T-helper 22 cell (primary cell): Measurements from ENCODE around the gene ZNF611.
"Not testable (repeated sequence)": the region's sequence is repeated elsewhere in the genome, so short reads cannot be mapped to it uniquely, and the experiment has no call there.

ENCODE experiments used
- DNase-seq: peaks from one replicate; pipeline ENCODE4 v3.0.0-alpha.2; 2020; ENCODE audit warnings: low read depth

The ZNF611 gene

DNA sequence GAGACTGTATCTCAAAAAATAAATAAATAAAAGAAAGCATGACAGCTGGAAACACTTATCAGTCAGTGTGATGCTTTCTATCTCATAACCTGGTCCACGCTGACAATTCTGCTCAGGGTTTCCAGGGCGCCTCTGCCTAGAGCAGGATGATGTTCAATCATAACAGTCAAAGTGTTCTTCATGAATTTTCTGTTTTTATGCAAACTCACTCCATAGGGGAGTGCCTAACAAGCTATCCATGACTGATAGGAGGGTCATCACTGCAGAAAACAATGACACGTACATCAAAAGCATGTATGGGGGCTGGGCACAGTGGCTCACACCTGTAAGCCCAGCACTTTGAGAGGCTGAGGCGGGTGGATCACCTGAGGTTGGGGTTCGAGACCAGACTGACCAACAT lies 55.2 kb downstream of the ZNF611 start:
- no peak for DNase-seq

DNA sequence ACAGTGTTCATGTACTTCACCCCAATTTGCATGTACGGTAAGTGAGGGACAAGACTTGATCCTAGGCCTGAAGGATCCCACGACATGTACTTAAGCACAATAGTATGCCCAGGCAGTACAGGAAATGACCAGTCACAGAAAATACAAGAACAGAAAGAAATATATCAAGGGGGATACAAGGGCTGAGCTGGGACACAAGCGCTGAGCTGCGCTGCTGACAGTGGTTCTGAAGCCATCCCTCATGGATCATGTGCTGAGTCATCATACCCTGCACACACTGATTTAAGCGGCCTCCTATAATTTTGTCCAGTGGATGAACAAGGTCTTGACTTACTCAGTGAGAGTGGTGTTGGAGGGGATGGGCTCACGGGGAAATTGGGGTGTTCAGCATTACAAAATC lies 59.6 kb downstream of the ZNF611 start:
- DNase-seq = not testable (repeated sequence)

- no peak for DNase-seq
Observed at GRCh38 chr19:52673014-52673413, 61.8 kb downstream of the ZNF611 start.

DNA sequence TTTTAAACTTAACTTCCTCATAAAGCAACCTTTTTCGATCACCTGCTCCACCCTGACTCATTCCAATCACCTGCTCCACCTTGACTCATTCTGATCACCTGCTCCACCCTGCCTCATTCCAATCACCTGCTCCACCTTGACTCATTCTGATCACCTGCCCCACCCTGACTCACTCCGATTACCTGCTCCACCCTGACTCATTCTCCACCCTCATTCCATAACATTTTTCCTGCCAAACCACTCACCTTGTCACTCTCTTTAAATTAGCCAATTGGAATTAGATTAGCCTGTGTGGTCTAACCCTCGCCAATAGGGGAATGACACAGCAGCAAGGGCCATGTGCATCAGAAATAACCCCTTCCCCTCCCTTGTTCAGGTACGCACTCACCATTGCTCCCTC lies 64.8 kb downstream of the ZNF611 start:
- DNase-seq = no peak

DNA sequence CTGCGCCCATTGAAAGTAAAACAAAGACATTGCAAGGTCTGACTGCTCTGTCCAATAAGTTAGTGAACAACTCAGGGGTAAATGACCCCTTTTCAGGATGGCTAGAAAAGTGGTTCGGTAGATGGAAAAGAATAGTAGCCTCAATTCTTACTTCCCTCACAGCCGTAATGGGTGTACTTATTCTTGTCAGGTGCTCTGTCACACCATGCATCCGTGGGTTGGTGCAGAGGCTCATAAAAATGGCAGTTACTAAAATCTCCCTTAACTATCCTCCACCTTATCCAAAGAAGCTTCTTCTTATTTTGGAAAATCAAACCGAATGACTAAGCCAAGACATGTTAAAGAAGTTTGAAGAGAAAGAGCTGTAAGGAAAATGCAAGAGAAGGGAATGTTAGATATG lies 65.3 kb downstream of the ZNF611 start:
- no peak for DNase-seq

DNA sequence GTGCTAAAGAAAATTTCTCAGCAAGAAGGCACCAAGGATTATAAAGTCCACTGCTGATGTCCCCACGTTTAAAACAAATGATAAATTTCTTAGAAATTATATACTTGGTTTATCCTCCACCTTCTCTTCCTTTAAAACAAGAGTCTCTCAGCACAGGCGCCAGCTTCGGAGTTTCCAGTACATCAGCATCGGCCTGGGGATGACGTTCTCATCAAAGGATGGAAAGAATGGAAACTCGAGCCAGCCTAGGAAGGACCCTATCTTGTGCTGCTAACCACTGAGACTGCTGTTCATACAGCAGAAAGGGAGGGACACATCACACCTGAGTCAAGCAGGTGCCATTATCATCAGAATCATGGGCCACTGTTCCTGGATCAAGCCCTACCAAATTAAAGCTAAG lies 66.9 kb downstream of the ZNF611 start:
- no peak for DNase-seq

- DNase-seq = no peak
Observed at GRCh38 chr19:52666506-52666905, 68.3 kb downstream of the ZNF611 start.

GRCh38 chr19:52665529-52665928 lies 69.3 kb downstream of the ZNF611 start:
- DNase-seq = no peak

DNA sequence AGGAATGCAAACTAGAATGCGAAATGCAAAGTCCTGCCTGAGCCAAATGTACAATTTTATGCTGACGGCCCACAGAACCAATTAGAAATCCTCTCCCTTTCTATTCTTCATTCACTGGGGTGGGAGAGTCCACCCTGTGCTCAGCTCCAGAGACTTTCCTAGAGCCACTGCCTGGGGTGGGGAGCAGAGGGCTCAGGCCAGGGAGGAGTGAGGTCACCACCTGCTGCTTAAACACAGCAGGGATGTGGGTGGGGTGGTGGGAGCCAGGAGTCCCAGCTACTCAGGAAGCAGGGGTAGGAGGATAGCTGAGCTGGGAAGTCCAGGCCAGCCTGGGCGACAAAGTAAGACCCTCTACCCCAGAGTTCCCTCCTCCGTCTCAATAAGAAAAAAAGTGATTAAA lies 69.8 kb downstream of the ZNF611 start:
- DNase-seq = no peak

GRCh38 chr19:52664461-52664860 lies 70.4 kb downstream of the ZNF611 start:
- DNase-seq = no peak

DNA sequence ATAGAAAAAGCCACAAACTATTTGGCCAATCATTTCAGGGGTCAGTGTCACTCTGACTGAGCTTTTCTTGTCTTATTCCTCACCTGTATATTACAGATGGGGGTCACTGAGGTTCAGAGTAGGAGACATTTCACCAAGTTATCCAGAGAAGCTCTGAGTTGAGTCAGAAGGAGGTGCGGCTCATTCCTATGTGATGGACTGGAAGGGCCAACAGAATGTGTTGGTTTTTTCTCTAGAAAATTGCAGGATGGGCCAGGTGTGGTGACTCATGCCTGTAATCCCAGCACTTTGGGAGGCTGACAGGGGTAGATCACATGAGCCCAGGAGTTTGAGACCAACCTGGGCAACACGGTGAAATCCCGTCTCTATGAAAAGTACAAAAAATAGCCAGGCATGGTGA lies 72.2 kb downstream of the ZNF611 start:
- DNase-seq = no peak

GRCh38 chr19:52660981-52661380 lies 73.9 kb downstream of the ZNF611 start:
- DNase-seq = no peak

DNA sequence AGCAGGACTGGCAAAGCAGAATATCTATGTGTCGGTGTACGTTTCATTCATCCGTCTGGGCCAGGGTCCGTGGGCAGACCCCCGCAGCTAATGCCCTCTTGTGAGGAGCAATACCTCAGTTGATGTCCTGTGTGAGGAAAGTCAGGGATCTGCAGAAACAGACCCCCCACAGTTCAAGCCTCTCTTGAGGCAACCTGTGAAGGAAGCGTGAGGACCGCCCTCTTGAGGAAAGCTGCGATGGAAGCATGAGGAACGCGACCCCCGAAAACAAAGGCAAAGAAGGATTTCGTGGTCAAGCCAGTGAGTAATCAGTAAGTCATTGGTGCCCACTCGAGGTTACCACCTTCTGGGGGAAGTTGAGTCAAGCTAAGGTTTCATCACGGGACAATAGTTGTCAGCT lies 75.8 kb downstream of the ZNF611 start:
- no peak for DNase-seq

DNA sequence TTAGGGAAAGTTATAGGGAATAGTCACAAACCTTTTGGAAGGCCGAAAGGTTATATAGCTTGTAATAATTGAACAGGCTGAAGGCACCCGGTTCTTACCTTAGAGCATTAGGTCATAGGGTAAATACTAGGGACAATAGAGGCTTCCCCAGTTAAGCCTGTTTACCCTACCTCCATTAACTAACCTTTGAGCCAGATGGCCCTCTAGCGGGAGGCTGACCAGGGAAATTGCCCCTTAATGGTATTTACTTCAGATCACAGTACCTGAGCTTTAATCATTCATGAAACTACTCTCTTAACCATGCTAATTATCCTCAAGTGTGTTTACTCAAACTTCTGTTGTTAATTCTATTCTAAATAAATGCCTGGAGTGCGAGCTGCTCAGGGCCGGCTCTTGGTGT lies 76.2 kb downstream of the ZNF611 start:
- no peak for DNase-seq

- no peak for DNase-seq
Observed at GRCh38 chr19:52653161-52653560, 81.7 kb downstream of the ZNF611 start.
